HG03045 (cell line): Measurements from ENCODE around the gene PRKAG3.
"Not testable (repeated sequence)": the region's sequence is repeated elsewhere in the genome, so short reads cannot be mapped to it uniquely, and the experiment has no call there.

Source experiments
- ATAC-seq: cut with Tn5 transposase; IDR thresholded peaks from one replicate; pipeline ENCODE4 v1.9.1; 2021; ENCODE audit warnings: mild to moderate bottlenecking, moderate library complexity; ENCODE audit not compliant: unreplicated experiment

The PRKAG3 gene

DNA sequence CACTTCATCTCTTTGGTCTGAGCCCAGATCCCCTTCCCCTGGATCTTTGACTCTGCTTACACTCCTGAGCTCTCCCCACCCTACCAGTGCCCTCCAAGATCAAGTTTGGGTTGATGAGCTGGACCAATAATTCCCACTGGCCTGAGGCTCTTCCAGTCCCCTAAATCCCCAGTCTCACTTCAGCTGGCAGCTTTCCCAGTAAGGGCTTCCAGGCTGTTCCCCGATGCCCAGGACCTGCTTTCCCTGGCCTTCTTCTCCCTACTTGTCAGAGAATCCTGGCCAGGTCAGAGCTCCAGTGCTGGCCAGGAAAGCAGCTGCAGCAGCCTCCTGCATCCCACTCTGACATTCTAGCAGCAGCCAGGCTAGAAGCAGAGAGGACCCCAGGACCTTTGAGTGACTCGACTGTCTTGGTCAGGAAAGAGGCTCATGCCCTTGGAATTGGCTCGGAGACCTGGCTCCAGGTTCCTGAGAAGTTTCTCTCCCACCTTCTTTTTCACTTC is 31.5 kb upstream of the PRKAG3 start:
- no peak for ATAC-seq

DNA sequence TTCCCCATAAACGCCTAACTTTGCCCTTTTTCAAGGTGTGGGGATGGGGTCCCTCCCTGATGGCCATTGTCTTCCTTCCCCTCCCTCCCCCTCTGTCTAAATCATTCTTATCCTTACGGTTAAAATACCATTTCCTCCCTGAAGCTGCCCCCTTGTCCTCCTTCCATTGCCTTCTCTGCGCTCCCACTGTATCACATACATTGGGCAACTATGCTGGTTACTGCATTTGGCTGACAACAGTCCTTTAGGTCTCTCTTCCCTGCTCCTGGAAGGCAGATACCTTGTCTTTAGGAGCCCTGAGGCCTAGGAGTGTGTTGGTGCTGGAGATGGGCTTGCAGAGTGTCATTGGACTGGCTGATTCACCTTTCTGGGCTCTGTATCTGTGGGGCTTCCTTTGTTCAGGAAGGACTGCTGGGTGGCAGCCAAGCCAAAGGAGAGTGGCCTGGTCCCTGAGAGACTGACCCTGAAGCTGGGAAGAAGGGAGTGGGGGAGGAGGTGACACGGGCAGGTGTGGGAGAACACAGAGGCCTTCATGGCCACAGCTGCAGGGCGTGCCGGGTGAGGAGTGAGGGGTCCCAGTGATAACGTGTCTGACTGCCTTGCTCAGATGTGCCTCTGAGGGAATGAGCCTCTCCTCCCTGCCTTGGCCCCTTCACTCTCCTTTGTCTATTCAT is 30.2 kb upstream of the PRKAG3 start:
- no peak for ATAC-seq

DNA sequence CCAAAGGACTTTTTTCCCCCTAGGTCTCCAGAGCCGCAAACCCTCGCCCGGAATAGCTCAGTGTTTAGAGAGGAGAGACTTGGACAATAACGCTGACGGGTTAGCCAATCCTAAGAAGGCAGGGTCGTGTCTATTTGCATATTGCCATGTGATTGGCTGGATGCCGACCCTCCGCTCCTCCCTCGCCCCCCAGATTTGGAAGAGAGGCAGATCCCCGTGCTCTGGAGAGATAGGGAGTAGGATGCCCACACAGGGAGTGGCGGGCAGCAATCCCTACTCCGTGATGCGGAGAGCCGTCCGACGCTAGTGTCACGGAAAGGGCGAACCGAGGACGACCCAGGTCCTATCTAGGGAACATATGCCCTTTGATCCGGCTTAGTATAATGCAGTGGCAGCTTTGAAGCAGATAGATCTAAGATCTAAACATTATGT is 29.4 kb upstream of the PRKAG3 start:
- no peak for ATAC-seq

GRCh38 chr2:218859988-218860831 is 28.6 kb upstream of the PRKAG3 start:
- ATAC-seq: no peak

DNA sequence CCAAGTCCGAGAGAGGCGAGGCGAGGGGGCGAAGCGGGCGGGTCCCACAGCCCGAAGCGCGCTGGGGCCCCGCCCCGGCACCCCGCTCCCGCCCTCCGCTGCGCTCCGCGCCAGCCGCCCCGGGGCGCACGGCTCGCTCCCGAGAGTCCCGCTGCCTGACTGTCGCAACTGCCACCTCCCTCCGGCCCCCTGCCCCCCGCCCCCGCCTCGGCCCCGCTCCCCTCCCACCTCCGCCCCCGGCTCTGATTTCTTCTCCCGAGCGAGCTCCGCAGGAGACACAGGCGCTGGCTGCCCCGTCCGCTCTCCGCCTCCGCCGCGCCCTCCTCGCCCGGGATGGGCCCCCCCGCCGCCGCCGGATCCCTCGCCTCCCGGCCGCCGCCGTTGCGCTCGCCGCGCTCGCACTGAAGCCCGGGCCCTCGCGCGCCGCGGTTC is 28.0 kb upstream of the PRKAG3 start, which contains the start of gene WNT6:
WNT6 (plus strand) TSS at position 250 of the 432 bp plus-strand sequence. CDS start 233 bp downstream, outside the sequence.
- no peak for ATAC-seq

- no peak for ATAC-seq
Observed at GRCh38 chr2:218858671-218859555, 27.3 kb upstream of the PRKAG3 start.

DNA sequence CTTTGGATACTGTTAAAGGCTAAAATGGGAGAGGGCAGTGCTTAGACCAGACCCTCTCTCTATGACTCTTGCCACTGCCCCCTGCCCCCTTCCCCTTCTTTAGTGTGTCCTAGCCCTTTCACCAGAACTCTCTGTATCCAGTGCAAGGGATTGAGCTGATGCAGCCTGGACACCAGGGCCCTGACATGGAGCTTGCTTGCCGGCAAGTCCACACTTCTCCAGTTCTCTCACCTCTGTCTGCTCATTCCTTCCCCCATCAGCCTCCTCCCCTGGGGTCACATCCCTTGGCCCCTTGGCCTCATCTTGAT is 26.5 kb upstream of the PRKAG3 start:
- ATAC-seq: no peak

DNA sequence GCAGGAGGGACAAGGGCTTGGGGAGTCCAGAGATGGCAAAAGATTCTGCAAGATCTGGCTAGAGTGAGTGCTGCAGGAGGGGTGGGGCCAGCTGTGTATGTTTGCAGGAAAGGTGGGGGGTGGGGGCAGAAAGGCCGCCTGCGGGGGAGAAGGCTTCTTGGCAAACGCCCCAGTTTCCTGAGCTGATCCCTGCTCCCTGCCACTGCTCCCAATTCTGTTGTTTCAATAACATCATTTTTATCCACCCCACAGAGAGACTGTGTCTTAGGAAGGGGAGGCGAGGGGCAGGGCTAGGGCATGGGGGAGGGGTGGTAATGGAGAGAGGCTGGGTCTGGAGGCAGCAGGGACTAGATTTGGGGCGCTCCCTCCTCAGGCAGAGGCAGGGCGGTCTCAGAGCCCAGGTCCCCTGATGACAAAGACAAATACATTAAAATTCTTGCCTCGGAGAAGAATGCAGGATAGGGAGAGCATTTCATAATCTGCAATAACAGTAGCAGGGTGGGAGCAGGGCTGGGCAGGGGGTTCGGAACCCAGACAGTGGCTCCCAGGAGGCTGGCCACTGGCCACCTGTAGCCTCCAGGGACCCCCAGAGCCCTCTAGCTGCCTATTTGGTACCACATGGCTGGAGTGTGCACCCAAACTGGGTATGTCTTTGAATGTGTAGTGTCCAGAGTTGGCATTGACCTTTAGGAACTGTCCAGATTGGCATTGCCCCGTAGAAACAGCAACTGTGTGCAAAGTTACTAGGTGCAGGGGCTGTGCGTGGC is 26.0 kb upstream of the PRKAG3 start:
- ATAC-seq: no peak

DNA sequence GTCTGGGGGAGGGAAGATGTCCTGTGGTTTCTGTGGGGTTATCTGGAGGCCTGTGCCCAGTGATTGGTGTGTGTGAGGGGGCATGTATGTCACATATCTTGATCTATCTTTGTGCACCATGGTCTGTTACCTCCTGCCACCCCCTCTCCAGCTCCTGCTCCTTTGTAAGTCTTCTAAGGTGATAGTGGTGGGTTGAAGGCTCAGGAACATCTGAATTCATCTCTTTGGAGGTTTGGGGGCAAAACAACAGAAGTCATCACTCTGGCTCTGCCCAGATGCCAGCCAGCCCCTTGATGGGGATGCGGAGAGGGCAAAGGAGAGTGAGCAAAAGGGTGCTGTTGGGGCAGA is 25.3 kb upstream of the PRKAG3 start:
- ATAC-seq: no peak

DNA sequence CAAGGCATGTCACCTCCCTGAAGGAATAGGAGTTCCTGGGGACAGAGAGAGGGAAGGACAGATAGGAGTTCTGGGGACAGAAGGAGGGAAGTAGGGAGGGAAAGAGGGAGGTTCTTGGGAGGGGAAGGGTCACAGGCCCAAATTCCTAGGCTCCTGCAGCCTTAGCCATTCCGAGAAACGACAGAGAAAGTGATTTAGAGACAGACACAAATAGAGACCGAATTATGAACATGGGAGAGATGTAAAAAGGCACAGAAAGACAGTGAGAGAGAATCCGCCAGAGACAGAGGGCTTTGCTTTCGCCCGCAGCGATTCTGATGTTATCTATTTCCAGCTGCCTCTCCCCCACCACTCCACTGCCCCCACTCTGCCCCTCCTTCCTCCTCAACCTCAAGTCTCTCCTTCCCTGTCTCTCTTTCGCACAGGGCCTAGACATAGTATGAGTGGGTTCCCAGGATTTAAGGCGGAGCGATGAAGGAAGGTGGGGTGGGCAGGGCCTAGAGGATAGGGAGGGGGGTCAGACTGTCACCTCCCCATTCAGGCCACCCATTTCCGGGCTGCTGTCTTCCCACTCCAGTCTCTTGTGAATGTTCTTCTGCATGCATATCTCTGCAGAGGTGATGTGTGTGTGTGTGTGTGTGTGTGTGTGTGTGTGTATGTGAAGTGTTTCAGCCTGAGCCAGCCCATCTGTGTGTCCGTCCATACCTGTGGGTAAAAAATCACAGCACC is 24.7 kb upstream of the PRKAG3 start:
- no peak for ATAC-seq

DNA sequence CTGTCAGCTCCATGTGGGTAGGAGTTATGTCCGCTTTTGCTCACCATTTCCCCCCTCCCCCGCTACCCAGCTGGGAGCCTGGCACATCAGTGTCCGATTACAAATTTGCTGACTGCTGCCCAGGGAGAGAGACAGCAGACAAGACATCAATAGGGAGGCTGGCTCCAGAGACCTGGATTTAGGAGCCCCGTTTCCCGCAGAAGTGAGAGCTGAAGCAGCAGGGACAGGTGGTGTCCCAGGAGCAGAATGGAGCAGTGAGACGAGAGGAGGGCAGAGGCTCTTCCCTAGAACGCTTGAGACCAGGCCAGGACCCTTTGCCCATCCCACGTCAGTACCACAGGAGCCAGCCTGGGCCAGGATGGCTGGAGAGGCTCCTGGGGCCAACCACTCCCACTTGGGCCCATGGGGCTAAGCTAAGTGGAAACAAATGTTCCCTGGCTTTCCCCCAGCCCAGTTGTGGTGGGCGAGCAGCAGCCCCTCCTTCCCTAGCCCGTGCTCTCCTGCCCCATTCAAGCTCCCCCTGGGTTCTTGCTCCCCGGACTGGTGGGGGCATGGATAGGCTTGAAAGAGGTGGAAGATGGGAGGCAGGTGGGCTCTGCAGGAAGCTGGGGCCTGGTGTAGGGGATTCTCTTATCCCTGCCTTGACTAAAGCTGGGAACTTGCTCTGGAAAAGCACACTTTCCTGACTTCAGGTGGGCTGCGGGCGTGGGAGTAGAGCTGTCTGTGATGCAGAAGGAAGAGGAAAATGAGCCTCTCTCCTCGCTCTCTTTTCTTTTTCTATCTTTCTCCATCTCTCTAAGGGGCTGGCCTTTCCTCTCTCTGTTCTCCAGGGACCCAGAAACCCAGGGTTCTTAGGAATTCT is 23.9 kb upstream of the PRKAG3 start:
- ATAC-seq: no peak

DNA sequence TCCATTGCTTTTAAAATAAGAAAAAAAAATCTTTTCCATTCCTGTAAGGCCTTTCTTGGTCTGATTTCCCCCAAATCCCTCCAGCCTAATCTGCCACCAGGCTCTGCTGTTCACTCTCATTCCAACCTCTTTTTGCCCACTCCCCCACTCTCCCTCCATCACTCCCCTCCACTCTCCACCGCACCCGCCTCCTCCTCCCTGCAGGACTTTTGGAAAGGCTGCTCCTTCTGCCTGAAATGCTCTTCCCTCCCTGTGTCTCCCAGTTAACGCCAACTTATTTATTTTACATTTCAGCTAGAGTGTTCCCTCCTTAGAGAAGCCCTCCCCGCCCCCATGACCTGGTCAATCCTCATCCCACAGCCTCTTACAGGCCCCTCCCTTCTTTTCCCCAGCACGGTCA is 23.3 kb upstream of the PRKAG3 start:
- ATAC-seq: no peak

DNA sequence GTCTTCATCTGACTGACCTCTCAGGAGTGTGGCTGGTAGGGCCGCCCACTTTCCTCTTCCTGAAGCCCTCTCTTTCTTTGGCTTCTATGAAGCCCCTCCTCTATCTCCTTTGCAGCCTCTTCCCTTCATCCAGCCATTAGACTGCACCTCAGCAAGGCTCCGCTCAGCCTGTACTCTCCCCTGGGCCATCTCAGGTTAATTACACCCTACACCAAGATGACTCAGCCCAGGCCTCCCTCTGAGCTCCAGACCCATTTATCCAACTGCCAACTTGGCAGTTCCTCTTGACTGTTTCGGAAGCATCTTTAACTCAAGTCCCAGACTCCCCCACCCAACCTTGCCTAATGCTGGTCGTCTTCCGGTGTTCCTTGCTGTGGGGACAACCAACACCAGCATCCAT is 22.2 kb upstream of the PRKAG3 start:
- no peak for ATAC-seq

GRCh38 chr2:218852911-218853667 is 21.5 kb upstream of the PRKAG3 start:
- no peak for ATAC-seq

GRCh38 chr2:218851286-218851685 is 19.7 kb upstream of the PRKAG3 start:
- no peak for ATAC-seq

GRCh38 chr2:218850796-218851195 is 19.2 kb upstream of the PRKAG3 start:
- no peak for ATAC-seq

DNA sequence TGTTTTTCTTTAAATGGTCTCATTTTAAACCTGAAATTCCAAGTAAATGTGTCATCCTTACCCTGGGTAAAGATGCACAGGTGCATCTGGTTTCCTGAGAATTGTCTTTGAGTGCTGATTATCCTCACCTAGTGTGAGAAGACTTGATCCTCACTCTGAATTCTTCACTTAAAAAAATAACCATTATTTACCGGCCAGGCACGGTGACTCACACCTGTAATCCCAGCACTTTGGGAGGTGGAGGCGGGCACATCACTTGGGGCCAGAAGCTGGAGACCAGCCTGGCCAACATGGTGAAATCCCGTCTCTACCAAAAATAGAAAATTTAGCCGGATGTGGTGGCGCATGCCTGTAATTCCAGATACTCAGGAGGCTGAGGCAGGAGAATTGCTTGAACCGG is 18.1 kb upstream of the PRKAG3 start:
- no peak for ATAC-seq

GRCh38 chr2:218846963-218847362 is 15.4 kb upstream of the PRKAG3 start:
- ATAC-seq: not testable (repeated sequence)
